ENCODE results near the gene RADIL.

DNA sequence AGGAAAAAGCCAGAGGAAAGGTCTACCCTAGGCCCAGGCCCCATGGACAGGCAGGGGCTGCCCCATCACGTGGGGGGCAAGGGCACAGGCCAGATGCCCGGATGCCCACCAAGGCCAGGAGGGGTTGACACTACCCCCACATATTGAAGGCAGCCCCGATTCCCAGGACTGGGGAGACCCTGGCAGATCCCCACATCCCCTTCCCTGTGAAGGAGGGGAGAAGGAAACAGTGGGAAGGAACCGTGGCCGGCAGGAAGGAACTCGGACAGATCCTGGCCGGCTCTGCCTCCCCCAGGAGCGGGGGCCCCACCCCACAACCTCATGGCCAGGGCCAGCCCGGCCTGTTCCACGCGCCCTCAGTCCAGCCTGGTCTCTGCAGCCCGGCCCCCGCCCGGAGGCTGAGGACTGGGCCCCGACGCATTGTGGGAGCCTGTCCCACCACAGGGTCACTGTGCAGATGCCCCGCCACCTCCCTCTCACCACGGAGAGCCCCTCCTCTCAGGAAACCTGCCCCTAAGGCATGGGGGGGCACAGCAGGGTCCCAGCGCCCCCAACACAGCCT, 63.0 kb downstream of the RADIL start:
- TF ChIP-seq, protein P1, sequence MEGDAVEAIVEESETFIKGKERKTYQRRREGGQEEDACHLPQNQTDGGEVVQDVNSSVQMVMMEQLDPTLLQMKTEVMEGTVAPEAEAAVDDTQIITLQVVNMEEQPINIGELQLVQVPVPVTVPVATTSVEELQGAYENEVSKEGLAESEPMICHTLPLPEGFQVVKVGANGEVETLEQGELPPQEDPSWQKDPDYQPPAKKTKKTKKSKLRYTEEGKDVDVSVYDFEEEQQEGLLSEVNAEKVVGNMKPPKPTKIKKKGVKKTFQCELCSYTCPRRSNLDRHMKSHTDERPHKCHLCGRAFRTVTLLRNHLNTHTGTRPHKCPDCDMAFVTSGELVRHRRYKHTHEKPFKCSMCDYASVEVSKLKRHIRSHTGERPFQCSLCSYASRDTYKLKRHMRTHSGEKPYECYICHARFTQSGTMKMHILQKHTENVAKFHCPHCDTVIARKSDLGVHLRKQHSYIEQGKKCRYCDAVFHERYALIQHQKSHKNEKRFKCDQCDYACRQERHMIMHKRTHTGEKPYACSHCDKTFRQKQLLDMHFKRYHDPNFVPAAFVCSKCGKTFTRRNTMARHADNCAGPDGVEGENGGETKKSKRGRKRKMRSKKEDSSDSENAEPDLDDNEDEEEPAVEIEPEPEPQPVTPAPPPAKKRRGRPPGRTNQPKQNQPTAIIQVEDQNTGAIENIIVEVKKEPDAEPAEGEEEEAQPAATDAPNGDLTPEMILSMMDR (conservative IDR thresholded peaks at IDR 0.05; ENCODE audit: low read depth, low read length) = no peak
- no peak for TF ChIP-seq EZH2 (IDR thresholded peaks at IDR 0.05; ENCODE audit: borderline replicate concordance, low read depth, low read length, poor library complexity, severe bottlenecking)
